MM.1S (cell line): ENCODE measurements around the gene MID2.

ENCODE experiments used
- DNase-seq: peaks from one replicate; pipeline ENCODE4 v3.0.0-alpha.2; 2015
- H2AFZ ChIP-seq: fragments of 300-600 bp; sonication (generic); 2 replicates; pipeline ENCODE4 v1.6.0; 2016; ENCODE audit warnings: antibody characterized with exemption, low read length
- H3F3A ChIP-seq: fragments of 300-600 bp; sonication (generic); 2 replicates; pipeline ENCODE4 v1.6.1; 2016; ENCODE audit warnings: mild to moderate bottlenecking, antibody characterized with exemption, low read length, moderate library complexity, mixed read lengths; ENCODE audit not compliant: insufficient read depth
- H3K27ac ChIP-seq: fragments of 300-600 bp; sonication (generic); 2 replicates; pipeline ENCODE4 v1.5.1; 2016; ENCODE audit warnings: mild to moderate bottlenecking, low read length
- H3K27me3 ChIP-seq: fragments of 300-600 bp; sonication (generic); replicated peaks from 2 replicates; pipeline ENCODE4 v1.6.0; 2016; ENCODE audit warnings: low read length; ENCODE audit not compliant: insufficient read depth
- H3K36me3 ChIP-seq: fragments of 300-600 bp; sonication (generic); replicated peaks from 2 replicates; pipeline ENCODE4 v1.6.1; 2016; ENCODE audit warnings: mild to moderate bottlenecking, low read length, mixed read lengths; ENCODE audit not compliant: insufficient read depth
- H3K4me1 ChIP-seq: fragments of 300-600 bp; sonication (generic); 2 replicates; pipeline ENCODE4 v1.6.1; 2016; ENCODE audit warnings: low read length, mixed read lengths
- H3K4me2 ChIP-seq: fragments of 300-600 bp; sonication (generic); 2 replicates; pipeline ENCODE4 v1.6.0; 2016; ENCODE audit warnings: low read depth, low read length
- H3K4me3 ChIP-seq: fragments of 300-600 bp; sonication (generic); 2 replicates; pipeline ENCODE4 v1.5.1; 2016; ENCODE audit warnings: low read length, mixed read lengths
- H3K79me2 ChIP-seq: fragments of 300-600 bp; sonication (generic); 2 replicates; pipeline ENCODE4 v1.6.1; 2016; ENCODE audit warnings: mixed run types, low read length, mixed read lengths
- H3K9ac ChIP-seq: fragments of 300-600 bp; sonication (generic); 2 replicates; pipeline ENCODE4 v1.6.1; 2016; ENCODE audit warnings: low read length, mixed read lengths
- H3K9me2 ChIP-seq: fragments of 300-600 bp; sonication (generic); replicated peaks from 2 replicates; pipeline ENCODE4 v1.6.1; 2016; ENCODE audit warnings: mild to moderate bottlenecking, low read length, mixed read lengths; ENCODE audit not compliant: insufficient read depth
- H3K9me3 ChIP-seq: fragments of 300-600 bp; sonication (generic); replicated peaks from 2 replicates; pipeline ENCODE4 v1.6.1; 2016; ENCODE audit warnings: mild to moderate bottlenecking, low read length, mixed read lengths; ENCODE audit not compliant: insufficient read depth
- H4K20me1 ChIP-seq: fragments of 300-600 bp; sonication (generic); 2 replicates; pipeline ENCODE4 v1.6.1; 2016; ENCODE audit warnings: mild to moderate bottlenecking, low read length, moderate library complexity, mixed read lengths; ENCODE audit not compliant: insufficient read depth
- CTCF ChIP-seq: fragments of 300-600 bp; sonication (generic); IDR thresholded peaks from 2 replicates; pipeline ENCODE4 v1.5.1; 2016; ENCODE audit warnings: antibody characterized with exemption, low read length, mixed read lengths
- EZH2 ChIP-seq: fragments of 300-600 bp; sonication (generic); optimal IDR thresholded peaks from 2 replicates; pipeline ENCODE3; 2017; ENCODE audit warnings: low read depth, mild to moderate bottlenecking, antibody characterized with exemption, low read length, mixed read lengths
- EZH2phosphoT487 ChIP-seq: fragments of 300-600 bp; sonication (generic); IDR thresholded peaks from 2 replicates; pipeline ENCODE4 v1.6.1; 2018; ENCODE audit warnings: antibody characterized with exemption, low read length

The MID2 gene

GRCh38 chrX:107970073-107970472 is 144.4 kb downstream of the MID2 start:
- Histone ChIP-seq H3K36me3 (no peaks in the 10 kb centered on the region), H3F3A (no peaks in the 10 kb centered on the region), H2AFZ (no peak overlapping the region), H3K9me2 (no peaks in the 10 kb centered on the region), H3K79me2 (no peaks in the 10 kb centered on the region), H3K4me1 (no peaks in the 10 kb centered on the region), H3K27me3 (no peaks in the 10 kb centered on the region), H3K9ac (no peak overlapping the region), H3K27ac (no peak overlapping the region), H3K9me3 (no peaks in the 10 kb centered on the region), H3K4me2 (no peak overlapping the region), H3K4me3 (no peak overlapping the region), H4K20me1 (no peaks in the 10 kb centered on the region)
- no peak for DNase-seq
- TF ChIP-seq CTCF (no peak), EZH2 (no peak)

- DNase-seq, result no peak
- no peaks in the 10 kb centered on the region for H3K9me3 ChIP-seq
- H3K36me3 ChIP-seq, result no peaks in the 10 kb centered on the region
- no peaks in the 10 kb centered on the region for H3K27me3 ChIP-seq
- no peaks in the 10 kb centered on the region for H4K20me1 ChIP-seq
- no peak overlapping the region for H3K4me3 ChIP-seq
- H3K27ac ChIP-seq, result no peak overlapping the region
- H3F3A ChIP-seq, result no peaks in the 10 kb centered on the region
- H3K4me2 ChIP-seq, result no peak overlapping the region
- H3K4me1 ChIP-seq, result no peaks in the 10 kb centered on the region
- no peaks in the 10 kb centered on the region for H3K9me2 ChIP-seq
- no peaks in the 10 kb centered on the region for H3K79me2 ChIP-seq
- no peak overlapping the region for H3K9ac ChIP-seq
- no peak for TF ChIP-seq EZH2
- TF ChIP-seq EZH2phosphoT487, result no peak
- TF ChIP-seq CTCF, result no peak
- no peak overlapping the region for H2AFZ ChIP-seq
Observed at GRCh38 chrX:107971636-107972035, 146.0 kb downstream of the MID2 start.
